ENCODE results near the gene DNAJC17.

Gene DNAJC17

DNA sequence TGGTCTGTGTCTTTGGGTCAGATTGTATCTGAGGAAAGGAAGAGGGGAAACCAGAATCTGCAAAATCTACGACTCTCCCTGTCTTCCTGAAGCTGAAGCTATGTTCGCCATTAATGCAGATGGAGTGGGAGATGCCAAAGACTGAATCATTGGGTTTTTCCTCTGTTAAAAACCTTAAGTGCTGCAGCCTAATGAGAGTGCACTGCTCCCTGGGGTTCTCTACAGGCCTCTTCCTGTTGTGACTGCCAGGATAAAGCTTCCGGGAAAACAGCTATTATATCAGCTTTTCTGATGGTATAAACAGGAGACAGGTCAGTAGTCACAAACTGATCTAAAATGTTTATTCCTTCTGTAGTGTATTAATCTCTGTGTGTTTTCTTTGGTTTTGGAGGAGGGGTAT is 76.2 kb downstream of the DNAJC17 start:
- TF ChIP-seq, protein P1, sequence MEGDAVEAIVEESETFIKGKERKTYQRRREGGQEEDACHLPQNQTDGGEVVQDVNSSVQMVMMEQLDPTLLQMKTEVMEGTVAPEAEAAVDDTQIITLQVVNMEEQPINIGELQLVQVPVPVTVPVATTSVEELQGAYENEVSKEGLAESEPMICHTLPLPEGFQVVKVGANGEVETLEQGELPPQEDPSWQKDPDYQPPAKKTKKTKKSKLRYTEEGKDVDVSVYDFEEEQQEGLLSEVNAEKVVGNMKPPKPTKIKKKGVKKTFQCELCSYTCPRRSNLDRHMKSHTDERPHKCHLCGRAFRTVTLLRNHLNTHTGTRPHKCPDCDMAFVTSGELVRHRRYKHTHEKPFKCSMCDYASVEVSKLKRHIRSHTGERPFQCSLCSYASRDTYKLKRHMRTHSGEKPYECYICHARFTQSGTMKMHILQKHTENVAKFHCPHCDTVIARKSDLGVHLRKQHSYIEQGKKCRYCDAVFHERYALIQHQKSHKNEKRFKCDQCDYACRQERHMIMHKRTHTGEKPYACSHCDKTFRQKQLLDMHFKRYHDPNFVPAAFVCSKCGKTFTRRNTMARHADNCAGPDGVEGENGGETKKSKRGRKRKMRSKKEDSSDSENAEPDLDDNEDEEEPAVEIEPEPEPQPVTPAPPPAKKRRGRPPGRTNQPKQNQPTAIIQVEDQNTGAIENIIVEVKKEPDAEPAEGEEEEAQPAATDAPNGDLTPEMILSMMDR (IDR thresholded peaks at IDR 0.05; ENCODE audit: insufficient read depth, low read depth, low read length, missing control alignments), result no peak
- no peak overlapping the region for H3K4me3 ChIP-seq (ENCODE audit: low read depth, low read length)
- DNase-seq (ENCODE audit: low read depth), result no peak

DNA sequence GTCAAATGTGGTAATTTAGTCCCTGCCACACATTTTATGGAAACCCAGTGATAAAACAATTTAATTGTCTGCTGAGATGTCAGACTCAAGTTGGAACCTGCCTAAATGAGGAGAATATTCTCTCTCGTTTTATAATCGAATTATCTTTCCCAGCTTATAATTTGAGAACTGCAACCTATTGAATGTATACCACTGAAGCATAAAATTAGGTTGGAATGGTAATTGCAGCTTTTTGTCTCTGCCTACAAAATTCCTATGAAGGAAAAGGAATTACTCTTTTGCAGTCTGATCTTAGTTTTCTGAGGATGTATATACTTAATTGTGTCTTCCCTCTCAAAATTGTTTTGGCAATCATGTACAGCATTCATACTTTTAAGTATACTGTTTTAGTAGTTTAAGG is 83.4 kb downstream of the DNAJC17 start:
- no peak for DNase-seq (ENCODE audit: low read depth)
- TF ChIP-seq, protein P1 (IDR thresholded peaks at IDR 0.05; ENCODE audit: insufficient read depth, low read depth, low read length, missing control alignments), result no peak
- H3K4me3 ChIP-seq (ENCODE audit: low read depth, low read length), result no peak overlapping the region

DNA sequence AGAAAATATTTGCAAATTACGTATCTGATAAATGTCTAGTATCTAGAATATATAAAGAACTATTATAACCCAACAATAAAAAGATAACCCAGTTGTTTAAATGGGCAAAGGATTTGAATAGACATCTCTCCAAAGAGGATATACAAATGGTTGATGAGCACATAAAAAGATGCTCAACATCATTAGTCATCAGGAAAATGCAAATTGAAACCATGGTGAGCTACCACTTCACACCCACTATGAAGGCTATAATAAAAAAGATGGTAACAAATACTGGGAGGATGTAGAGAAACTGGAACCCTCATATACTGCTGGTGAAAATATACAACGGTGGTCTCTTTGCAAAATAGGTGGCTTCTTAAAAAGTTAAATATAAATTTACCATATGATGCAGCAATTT is 84.3 kb downstream of the DNAJC17 start:
- DNase-seq (ENCODE audit: low read depth), result no peak
- TF ChIP-seq, protein P1 (IDR thresholded peaks at IDR 0.05; ENCODE audit: insufficient read depth, low read depth, low read length, missing control alignments), result no peak
- H3K4me3 ChIP-seq (ENCODE audit: low read depth, low read length), result no peak overlapping the region

DNA sequence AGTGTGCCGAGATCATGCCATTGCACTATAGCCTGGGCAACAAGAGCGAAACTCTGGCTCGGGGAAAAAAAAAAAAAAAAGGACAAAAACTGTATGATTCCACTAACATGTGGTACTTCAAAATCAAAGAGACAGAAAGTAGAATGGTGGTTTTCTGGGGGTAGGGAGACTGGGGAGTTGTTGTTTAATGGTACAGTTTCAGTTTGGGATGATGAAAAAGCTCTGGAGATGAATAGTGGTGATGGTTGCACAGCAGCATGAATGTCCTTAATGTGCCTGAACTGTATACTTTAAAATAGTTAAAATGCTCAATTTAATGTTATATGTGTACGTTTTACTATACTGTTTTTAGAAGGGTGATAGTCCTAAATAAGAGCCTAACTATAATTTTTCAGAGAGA is 84.9 kb downstream of the DNAJC17 start:
- no peak overlapping the region for H3K4me3 ChIP-seq (ENCODE audit: low read depth, low read length)
- no peak for DNase-seq (ENCODE audit: low read depth)
- TF ChIP-seq, protein P1 (IDR thresholded peaks at IDR 0.05; ENCODE audit: insufficient read depth, low read depth, low read length, missing control alignments), result no peak

DNA sequence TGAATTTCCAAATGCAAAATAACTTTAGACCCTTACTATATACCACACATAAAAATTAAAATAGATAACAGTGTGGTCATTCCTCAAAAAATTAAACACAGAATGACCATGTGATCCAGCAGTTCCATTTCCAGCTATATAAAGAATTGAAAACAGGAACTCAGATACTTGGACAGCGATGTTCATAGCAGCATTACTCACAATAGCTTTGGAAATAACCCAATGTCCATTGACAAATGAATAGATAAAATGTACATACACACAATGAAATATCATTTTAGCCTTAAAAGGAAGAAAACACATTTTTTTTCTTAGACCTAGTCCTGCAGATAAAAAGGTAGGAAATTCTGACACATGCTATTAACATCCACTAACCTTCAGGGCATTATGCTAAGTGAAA is 85.6 kb downstream of the DNAJC17 start:
- TF ChIP-seq, protein P1 (IDR thresholded peaks at IDR 0.05; ENCODE audit: insufficient read depth, low read depth, low read length, missing control alignments), result no peak
- no peak overlapping the region for H3K4me3 ChIP-seq (ENCODE audit: low read depth, low read length)
- DNase-seq (ENCODE audit: low read depth), result no peak

DNA sequence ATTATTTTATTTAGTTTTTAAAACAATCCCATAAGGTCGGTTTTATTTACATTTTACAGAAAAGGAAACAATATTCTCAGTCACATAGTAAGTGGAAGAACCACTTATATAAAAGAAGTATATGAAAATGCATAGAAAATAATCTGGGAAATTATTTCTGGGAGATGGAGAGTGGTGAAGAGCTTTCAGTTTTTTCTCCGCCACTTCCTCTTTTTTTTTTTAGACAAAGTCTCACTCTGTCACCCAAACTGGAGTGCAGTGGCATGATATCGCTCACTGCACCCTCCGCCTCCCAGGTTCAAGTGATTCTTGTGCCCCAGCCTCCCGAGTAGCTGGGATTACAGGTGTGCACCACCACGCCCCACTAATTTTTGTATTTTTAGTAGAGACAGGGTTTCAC is 91.1 kb downstream of the DNAJC17 start:
- TF ChIP-seq, protein P1 (IDR thresholded peaks at IDR 0.05; ENCODE audit: insufficient read depth, low read depth, low read length, missing control alignments), result no peak
- DNase-seq (ENCODE audit: low read depth), result no peak
- H3K4me3 ChIP-seq (ENCODE audit: low read depth, low read length), result no peak overlapping the region

Data from GM12865 (cell line).